Stimulated activated naive CD8-positive, alpha-beta T cell treated with anti-CD3 and anti-CD28 coated beads, Interleukin-15, amount 100 ng/mL, for 72 hours (primary cell): ENCODE results near the gene EFCAB8.

Experiments
- ATAC-seq: fragments of 150-1000 bp; cut with Tn5 transposase; 2 replicates; pipeline ENCODE4 v1.10.0; 2021; ENCODE audit warnings: mild to moderate bottlenecking, moderate library complexity
- DNase-seq, 2 donors: peaks; one replicate each; pipeline ENCODE4 v3.0.0; 2021 to 2022
- H3K27ac Mint-ChIP-seq, 2 donors: one replicate each; pipeline ENCODE4 v1.8.0; 2022; ENCODE audit warnings: mild to moderate bottlenecking in 2 of 2, mixed read lengths in 2 of 2, moderate library complexity in 2 of 2
- H3K27me3 Mint-ChIP-seq: one replicate; pipeline ENCODE4 v1.8.0; 2022; ENCODE audit warnings: mixed read lengths
- H3K4me1 Mint-ChIP-seq: one replicate; pipeline ENCODE4 v1.8.0; 2022; ENCODE audit warnings: mild to moderate bottlenecking, mixed read lengths
- H3K4me3 Mint-ChIP-seq, 2 donors: one replicate each; pipeline ENCODE4 v1.8.0; 2022; ENCODE audit warnings: mild to moderate bottlenecking in 2 of 2, mixed read lengths in 2 of 2, moderate library complexity in 1 of 2
- H3K9me3 Mint-ChIP-seq, 2 donors: one replicate each; pipeline ENCODE4 v1.8.0; 2022; ENCODE audit warnings: mixed read lengths in 2 of 2

EFCAB8 gene

GRCh38 chr20:32908334-32909292, 49.9 kb downstream of the EFCAB8 start:
- no peaks in the 10 kb centered on the region for H3K27me3 Mint-ChIP-seq
- H3K4me3 Mint-ChIP-seq, result no peak overlapping the region
- peaks cover 28% of the 10 kb centered on the region for H3K4me1 Mint-ChIP-seq
- DNase-seq, result no peak
- H3K9me3 Mint-ChIP-seq, result peaks cover 0 to under 1% of the 10 kb centered on the region in 2 donors
- ATAC-seq, result peak; percentile 37
- no peak overlapping the region for H3K27ac Mint-ChIP-seq

GRCh38 chr20:32909451-32909850, 50.7 kb downstream of the EFCAB8 start:
- peaks cover 3 to 9% of the 10 kb centered on the region in 2 donors for H3K9me3 Mint-ChIP-seq
- ATAC-seq (no peak), DNase-seq (no peak)
- H3K27me3 Mint-ChIP-seq, result no peaks in the 10 kb centered on the region
- peaks cover 28% of the 10 kb centered on the region for H3K4me1 Mint-ChIP-seq
- H3K4me3 Mint-ChIP-seq, result no peak overlapping the region
- peak overlapping the region in 1 of 2 donors; percentile 77 for H3K27ac Mint-ChIP-seq

- Mint-ChIP-seq H3K4me1 (peaks cover 28% of the 10 kb centered on the region), H3K27me3 (no peaks in the 10 kb centered on the region), H3K4me3 (no peak overlapping the region), H3K27ac (peak overlapping the region in 1 of 2 donors; percentile 77), H3K9me3 (peaks cover 4 to 15% of the 10 kb centered on the region in 2 donors)
- DNase-seq (no peak), ATAC-seq (no peak)
Observed at GRCh38 chr20:32909896-32910571, 51.3 kb downstream of the EFCAB8 start.

GRCh38 chr20:32911355-32911754, 52.6 kb downstream of the EFCAB8 start:
- Mint-ChIP-seq H3K27ac (no peak overlapping the region), H3K4me1 (peaks cover 22% of the 10 kb centered on the region), H3K4me3 (no peak overlapping the region), H3K27me3 (no peaks in the 10 kb centered on the region), H3K9me3 (peaks cover 4 to 22% of the 10 kb centered on the region in 2 donors)
- ATAC-seq (no peak), DNase-seq (no peak)

GRCh38 chr20:32912688-32913087, 54.0 kb downstream of the EFCAB8 start:
- ATAC-seq (no peak), DNase-seq (no peak)
- Mint-ChIP-seq H3K4me1 (peaks cover 16% of the 10 kb centered on the region), H3K9me3 (peaks cover 9 to 22% of the 10 kb centered on the region in 2 donors), H3K27me3 (no peaks in the 10 kb centered on the region), H3K27ac (no peak overlapping the region), H3K4me3 (no peak overlapping the region)

- H3K9me3 Mint-ChIP-seq, result peaks cover 9 to 22% of the 10 kb centered on the region in 2 donors
- peaks cover 6% of the 10 kb centered on the region for H3K4me1 Mint-ChIP-seq
- H3K27me3 Mint-ChIP-seq, result no peaks in the 10 kb centered on the region
- DNase-seq (no peak), ATAC-seq (no peak)
- no peak overlapping the region for H3K27ac Mint-ChIP-seq
- no peak overlapping the region for H3K4me3 Mint-ChIP-seq
Observed at GRCh38 chr20:32914031-32914430, 55.3 kb downstream of the EFCAB8 start.

GRCh38 chr20:32917191-32917950, 58.6 kb downstream of the EFCAB8 start:
- no peak for ATAC-seq
- no peaks in the 10 kb centered on the region for H3K4me1 Mint-ChIP-seq

GRCh38 chr20:32918296-32918695, 59.6 kb downstream of the EFCAB8 start:
- no peaks in the 10 kb centered on the region for H3K27me3 Mint-ChIP-seq
- H3K4me1 Mint-ChIP-seq, result no peaks in the 10 kb centered on the region
- H3K27ac Mint-ChIP-seq, result no peak overlapping the region
- no peak overlapping the region for H3K4me3 Mint-ChIP-seq
- ATAC-seq (no peak), DNase-seq (no peak)
- peaks cover 13 to 29% of the 10 kb centered on the region in 2 donors for H3K9me3 Mint-ChIP-seq

More at GRCh38 chr20:32917191-32917950, 58.6 kb downstream of the EFCAB8 start:
- H3K4me3 Mint-ChIP-seq, result no peak overlapping the region
- H3K27me3 Mint-ChIP-seq, result no peaks in the 10 kb centered on the region
- peaks cover 13 to 29% of the 10 kb centered on the region in 2 donors for H3K9me3 Mint-ChIP-seq
- no peak for DNase-seq
- no peak overlapping the region for H3K27ac Mint-ChIP-seq

- DNase-seq (no peak), ATAC-seq (no peak)
- Mint-ChIP-seq H3K27ac (no peak overlapping the region), H3K9me3 (peaks cover 13 to 27% of the 10 kb centered on the region in 2 donors), H3K4me1 (no peaks in the 10 kb centered on the region), H3K27me3 (no peaks in the 10 kb centered on the region), H3K4me3 (no peak overlapping the region)
Observed at GRCh38 chr20:32918751-32919150, 60.0 kb downstream of the EFCAB8 start.

- Mint-ChIP-seq H3K27ac (peak overlapping the region in 1 of 2 donors; percentile 61), H3K27me3 (no peaks in the 10 kb centered on the region), H3K9me3 (peaks cover 9 to 14% of the 10 kb centered on the region in 2 donors), H3K4me3 (no peak overlapping the region), H3K4me1 (no peaks in the 10 kb centered on the region)
- ATAC-seq (no peak), DNase-seq (no peak)
Observed at GRCh38 chr20:32920066-32920465, 61.3 kb downstream of the EFCAB8 start.

- H3K4me3 Mint-ChIP-seq, result no peak overlapping the region
- no peak for DNase-seq
- H3K27me3 Mint-ChIP-seq, result no peaks in the 10 kb centered on the region
- H3K4me1 Mint-ChIP-seq, result no peaks in the 10 kb centered on the region
- H3K27ac Mint-ChIP-seq, result no peak overlapping the region
- no peak for ATAC-seq
- peaks cover 7 to 9% of the 10 kb centered on the region in 2 donors for H3K9me3 Mint-ChIP-seq
Observed at GRCh38 chr20:32920530-32921298, 62.0 kb downstream of the EFCAB8 start.

GRCh38 chr20:32922466-32922865, 63.7 kb downstream of the EFCAB8 start:
- Mint-ChIP-seq H3K27ac (no peak overlapping the region), H3K4me3 (no peak overlapping the region), H3K27me3 (no peaks in the 10 kb centered on the region), H3K9me3 (peaks cover 4 to 7% of the 10 kb centered on the region in 2 donors), H3K4me1 (no peaks in the 10 kb centered on the region)
- no peak for ATAC-seq
- no peak for DNase-seq

GRCh38 chr20:32924781-32925180, 66.1 kb downstream of the EFCAB8 start:
- DNase-seq, result no peak
- Mint-ChIP-seq H3K27ac (no peak overlapping the region), H3K27me3 (no peaks in the 10 kb centered on the region), H3K4me3 (no peak overlapping the region), H3K9me3 (peaks cover 4 to 6% of the 10 kb centered on the region in 2 donors), H3K4me1 (no peaks in the 10 kb centered on the region)
- no peak for ATAC-seq

GRCh38 chr20:32925481-32926196, 66.9 kb downstream of the EFCAB8 start:
- H3K4me1 Mint-ChIP-seq, result no peaks in the 10 kb centered on the region
- H3K27me3 Mint-ChIP-seq, result no peaks in the 10 kb centered on the region
- H3K4me3 Mint-ChIP-seq, result no peak overlapping the region
- no peaks in the 10 kb centered on the region for H3K9me3 Mint-ChIP-seq
- peak overlapping the region in 1 of 2 donors; percentile 90 for H3K27ac Mint-ChIP-seq
- ATAC-seq, result no peak
- no peak for DNase-seq
